GM12892 (cell line): Measurements from ENCODE around the gene ZMYM3.

Experiments
- DNase-seq: peaks from one replicate; pipeline ENCODE4 v3.0.0; 2011; ENCODE audit not compliant: insufficient read length
- FAIRE-seq: peaks from 2 replicates; lab custom pipeline; 2011; peaks lifted over from hg19 to GRCh38; lab: Jason Lieb, UNC
- POLR2A ChIP-seq: IDR thresholded peaks from 2 replicates; pipeline ENCODE4 v1.6.1; 2011; ENCODE audit warnings: low read depth, low read length, control low read depth
- POLR2AphosphoS5 ChIP-seq: IDR thresholded peaks from 2 replicates; pipeline ENCODE4 v1.6.1; 2011; ENCODE audit warnings: low read depth, low read length, control low read depth
- TAF1 ChIP-seq: IDR thresholded peaks from 2 replicates; pipeline ENCODE4 v1.6.1; 2011; ENCODE audit warnings: low read depth, mild to moderate bottlenecking, control low read depth, low read length, borderline replicate concordance

The ZMYM3 gene

GRCh38 chrX:71221145-71221544 lies 32.8 kb downstream of the ZMYM3 start:
- FAIRE-seq, result no peak
- DNase-seq, result no peak
- TF ChIP-seq TAF1, result no peak
- no peak for TF ChIP-seq POLR2A
- TF ChIP-seq POLR2AphosphoS5, result no peak

GRCh38 chrX:71217298-71217697 lies 36.6 kb downstream of the ZMYM3 start:
- no peak for DNase-seq
- no peak for FAIRE-seq
- TF ChIP-seq POLR2A (no peak), POLR2AphosphoS5 (no peak), TAF1 (no peak)

- no peak for FAIRE-seq
These were observed 37.5 kb downstream of the ZMYM3 start for GRCh38 chrX:71216485-71216884.

GRCh38 chrX:71215338-71215912 lies 38.5 kb downstream of the ZMYM3 start:
- TF ChIP-seq POLR2A, result no peak
- TF ChIP-seq POLR2AphosphoS5, result no peak
- TF ChIP-seq TAF1, result no peak
- no peak for FAIRE-seq
- DNase-seq, result no peak

More at GRCh38 chrX:71216485-71216884, 37.5 kb downstream of the ZMYM3 start:
- TF ChIP-seq POLR2AphosphoS5 (no peak), POLR2A (no peak), TAF1 (no peak)
- DNase-seq, result no peak

GRCh38 chrX:71214604-71215337 lies 39.2 kb downstream of the ZMYM3 start:
- no peak for TF ChIP-seq POLR2A
- TF ChIP-seq POLR2AphosphoS5, result no peak
- TF ChIP-seq TAF1, result no peak
- FAIRE-seq, result no peak
- no peak for DNase-seq

GRCh38 chrX:71214152-71214551 lies 39.8 kb downstream of the ZMYM3 start:
- TF ChIP-seq TAF1 (no peak), POLR2A (no peak), POLR2AphosphoS5 (no peak)
- FAIRE-seq (no peak), DNase-seq (no peak)

GRCh38 chrX:71212536-71212935 lies 41.4 kb downstream of the ZMYM3 start:
- no peak for FAIRE-seq
- no peak for TF ChIP-seq TAF1
- TF ChIP-seq POLR2AphosphoS5, result no peak
- no peak for TF ChIP-seq POLR2A
- DNase-seq, result no peak

GRCh38 chrX:71210816-71211215 lies 43.1 kb downstream of the ZMYM3 start:
- DNase-seq, result no peak
- FAIRE-seq, result no peak
- no peak for TF ChIP-seq TAF1
- no peak for TF ChIP-seq POLR2AphosphoS5
- no peak for TF ChIP-seq POLR2A

- TF ChIP-seq POLR2A, result no peak
- no peak for TF ChIP-seq TAF1
- no peak for TF ChIP-seq POLR2AphosphoS5
- DNase-seq (no peak), FAIRE-seq (no peak)
These were observed 54.5 kb downstream of the ZMYM3 start for GRCh38 chrX:71199252-71200008.

GRCh38 chrX:71198066-71198465 lies 55.9 kb downstream of the ZMYM3 start:
- 0 out of 2 replicates have a peak, but pooled peaks have one; percentile 35 for TF ChIP-seq POLR2A
- TF ChIP-seq TAF1, result no peak
- DNase-seq (peak; percentile 36), FAIRE-seq (peak; percentile 92)

- FAIRE-seq (peak; percentile 79), DNase-seq (no peak)
- TF ChIP-seq TAF1 (no peak), POLR2A (no peak), POLR2AphosphoS5 (no peak)
These were observed 57.8 kb downstream of the ZMYM3 start for GRCh38 chrX:71195964-71196649.

GRCh38 chrX:71191248-71191647 lies 62.7 kb downstream of the ZMYM3 start:
- TF ChIP-seq TAF1, result no peak
- no peak for TF ChIP-seq POLR2AphosphoS5
- TF ChIP-seq POLR2A, result no peak
- FAIRE-seq, result no peak
- no peak for DNase-seq
